MM.1S (cell line): ENCODE measurements around the gene LIF.

Experiments
- EZH2 ChIP-seq: fragments of 300-600 bp; sonication (generic); optimal IDR thresholded peaks from 2 replicates; pipeline ENCODE3; 2017; ENCODE audit warnings: low read depth, mild to moderate bottlenecking, antibody characterized with exemption, low read length, mixed read lengths
- EZH2phosphoT487 ChIP-seq: fragments of 300-600 bp; sonication (generic); IDR thresholded peaks from 2 replicates; pipeline ENCODE4 v1.6.1; 2018; ENCODE audit warnings: antibody characterized with exemption, low read length
- TF ChIP-seq, protein P1 (sequence below): fragments of 300-600 bp; sonication (generic); IDR thresholded peaks from 2 replicates; pipeline ENCODE4 v1.5.1; 2016; ENCODE audit warnings: antibody characterized with exemption, low read length, mixed read lengths

DNA sequence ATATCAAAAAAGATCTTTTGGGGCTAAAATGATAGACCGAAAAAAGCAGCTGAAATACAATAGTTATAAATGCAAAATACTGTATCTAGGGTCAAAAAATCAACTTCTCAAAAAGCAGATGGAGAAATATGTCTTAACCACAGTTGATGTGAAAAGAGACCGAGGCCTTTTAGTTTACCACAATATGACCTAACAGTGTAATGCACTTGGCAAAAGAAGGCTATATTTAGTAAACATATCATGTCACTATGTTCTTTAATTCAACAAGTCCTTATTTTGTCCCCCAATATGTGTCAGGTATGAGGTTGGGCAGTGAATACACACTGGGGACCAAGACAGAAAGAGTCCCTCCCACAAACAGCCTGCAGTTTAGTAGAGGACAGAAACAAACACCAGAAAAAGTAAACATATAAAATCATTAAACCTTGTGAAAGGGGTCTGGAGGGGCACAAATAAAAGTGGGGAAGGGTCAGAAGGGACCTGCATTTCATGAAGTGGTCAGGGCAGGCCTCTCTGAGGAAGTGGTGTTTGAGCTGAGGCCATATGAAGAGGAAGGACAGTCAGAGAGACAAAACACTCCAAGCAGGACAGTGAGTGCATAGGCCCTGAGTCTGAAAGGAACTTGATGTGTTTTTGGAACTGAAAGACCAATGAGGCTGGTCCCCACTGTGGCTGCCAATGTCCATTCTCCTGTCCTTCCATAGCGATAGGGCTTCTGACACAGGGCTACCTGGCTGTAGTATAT lies 53.4 kb downstream of the LIF start:
- TF ChIP-seq, protein P1, sequence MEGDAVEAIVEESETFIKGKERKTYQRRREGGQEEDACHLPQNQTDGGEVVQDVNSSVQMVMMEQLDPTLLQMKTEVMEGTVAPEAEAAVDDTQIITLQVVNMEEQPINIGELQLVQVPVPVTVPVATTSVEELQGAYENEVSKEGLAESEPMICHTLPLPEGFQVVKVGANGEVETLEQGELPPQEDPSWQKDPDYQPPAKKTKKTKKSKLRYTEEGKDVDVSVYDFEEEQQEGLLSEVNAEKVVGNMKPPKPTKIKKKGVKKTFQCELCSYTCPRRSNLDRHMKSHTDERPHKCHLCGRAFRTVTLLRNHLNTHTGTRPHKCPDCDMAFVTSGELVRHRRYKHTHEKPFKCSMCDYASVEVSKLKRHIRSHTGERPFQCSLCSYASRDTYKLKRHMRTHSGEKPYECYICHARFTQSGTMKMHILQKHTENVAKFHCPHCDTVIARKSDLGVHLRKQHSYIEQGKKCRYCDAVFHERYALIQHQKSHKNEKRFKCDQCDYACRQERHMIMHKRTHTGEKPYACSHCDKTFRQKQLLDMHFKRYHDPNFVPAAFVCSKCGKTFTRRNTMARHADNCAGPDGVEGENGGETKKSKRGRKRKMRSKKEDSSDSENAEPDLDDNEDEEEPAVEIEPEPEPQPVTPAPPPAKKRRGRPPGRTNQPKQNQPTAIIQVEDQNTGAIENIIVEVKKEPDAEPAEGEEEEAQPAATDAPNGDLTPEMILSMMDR = no peak
- TF ChIP-seq EZH2 (no peak), EZH2phosphoT487 (no peak)
